GM10266 (cell line): ENCODE data around the gene OPCML.

Experiments used
- DNase-seq: peaks from one replicate; pipeline ENCODE4 v3.0.0; 2012; ENCODE audit errors: extremely low spot score
- CTCF ChIP-seq: IDR thresholded peaks from 2 replicates; pipeline ENCODE4 v1.5.1; 2012; ENCODE audit warnings: mild to moderate bottlenecking, low read depth; ENCODE audit not compliant: control insufficient read depth, insufficient read depth; ENCODE audit errors: missing control alignments

Gene OPCML

DNA sequence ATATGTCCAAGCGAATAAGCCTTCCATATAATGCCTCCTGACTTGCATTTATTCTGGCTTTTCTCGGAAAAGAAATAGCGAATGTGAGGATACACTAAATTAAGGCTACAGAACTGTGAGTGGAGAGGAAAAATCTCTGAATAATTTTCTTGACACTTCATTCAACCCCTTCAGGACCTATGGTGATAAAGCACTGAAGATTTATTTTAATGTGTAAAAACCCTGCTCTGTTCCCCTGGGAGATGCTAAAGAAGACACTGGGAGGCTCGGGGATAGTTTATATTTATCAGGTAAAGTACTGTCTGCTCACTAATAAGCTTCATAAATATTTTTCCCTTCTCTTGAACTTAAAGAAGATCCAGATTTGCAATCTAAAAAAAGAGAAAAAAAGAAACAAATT lies 895.8 kb downstream of the OPCML start:
- no peak for TF ChIP-seq CTCF
- no peak for DNase-seq

- no peak for DNase-seq
- TF ChIP-seq CTCF, result no peak
These were observed 899.6 kb downstream of the OPCML start for GRCh38 chr11:132632641-132633124.

DNA sequence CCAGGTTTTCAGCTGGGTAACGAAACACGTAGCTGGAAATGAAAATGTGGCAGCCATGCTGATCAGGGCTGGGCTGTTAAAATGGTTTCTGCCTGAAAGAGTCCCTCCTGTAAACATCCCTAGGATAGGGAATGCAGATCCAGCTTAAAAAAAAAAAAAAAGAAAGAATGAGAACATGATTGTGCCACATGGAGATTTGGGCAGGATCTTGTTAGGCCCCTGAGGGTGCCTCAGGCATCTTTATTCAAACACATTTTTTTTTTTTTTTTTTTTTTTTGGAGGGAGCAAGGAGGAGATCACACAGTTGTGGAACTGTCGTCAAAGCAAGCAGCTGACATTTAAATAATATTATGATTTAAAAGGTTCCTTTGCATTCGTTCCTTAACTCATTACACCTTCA lies 900.3 kb downstream of the OPCML start:
- no peak for DNase-seq
- TF ChIP-seq CTCF, result no peak

DNA sequence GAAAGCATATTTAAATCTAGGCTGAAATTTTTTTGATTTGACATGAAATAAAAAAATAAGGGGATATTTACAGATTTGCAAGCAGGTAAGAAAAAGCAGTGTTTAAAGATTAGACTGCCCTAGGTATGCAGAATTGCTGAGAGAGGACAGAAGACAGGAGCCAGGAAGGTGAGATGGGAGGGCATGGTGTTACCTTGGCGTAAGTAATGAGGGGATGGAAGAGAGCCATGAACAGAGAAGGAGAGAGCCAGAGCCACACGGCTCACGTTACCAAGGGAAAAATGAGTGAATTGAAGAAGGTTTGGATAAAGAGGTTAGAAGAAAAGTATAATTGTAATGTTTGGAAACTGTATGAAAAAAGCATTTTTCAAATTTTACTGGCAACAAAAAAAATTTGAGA lies 904.3 kb downstream of the OPCML start:
- DNase-seq, result no peak
- TF ChIP-seq CTCF, result no peak

DNA sequence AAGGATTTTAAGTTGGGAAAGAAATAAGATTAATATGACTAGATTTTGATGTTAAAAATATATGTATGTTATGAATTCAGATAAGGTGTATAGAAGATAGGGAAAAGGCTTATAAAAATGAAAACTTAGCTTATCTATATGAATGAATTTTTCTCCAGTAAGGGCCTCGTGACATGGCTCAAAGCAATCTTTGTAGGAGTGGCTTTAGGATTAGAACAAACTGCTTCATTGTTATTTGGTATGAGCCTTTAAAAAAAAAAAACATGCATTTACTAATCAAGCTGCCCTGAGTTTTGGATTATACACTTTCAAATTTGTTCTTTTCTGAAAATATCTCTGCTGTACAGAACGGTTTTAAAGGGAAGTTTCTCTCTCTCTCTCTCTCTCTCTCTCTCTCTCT lies 905.9 kb downstream of the OPCML start:
- TF ChIP-seq CTCF, result no peak
- DNase-seq, result no peak

DNA sequence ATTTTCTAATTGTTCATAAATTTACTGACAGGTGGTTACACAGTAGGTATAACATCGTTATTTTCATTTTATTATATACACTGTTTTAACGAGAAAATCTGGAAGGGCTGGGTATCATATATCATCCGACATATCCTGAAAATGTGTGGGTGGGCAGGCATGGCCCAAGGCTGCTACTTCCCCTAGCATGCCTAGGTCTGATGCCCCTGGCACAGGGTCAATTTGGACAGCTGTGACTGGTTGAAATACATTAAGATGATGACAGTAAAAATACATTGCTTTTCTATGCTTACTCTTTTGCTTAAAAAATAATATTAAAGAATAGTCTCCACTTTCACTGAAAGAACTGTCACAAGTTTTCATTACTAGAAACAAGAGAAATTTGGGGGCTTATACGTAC lies 908.8 kb downstream of the OPCML start:
- DNase-seq, result no peak
- no peak for TF ChIP-seq CTCF

DNA sequence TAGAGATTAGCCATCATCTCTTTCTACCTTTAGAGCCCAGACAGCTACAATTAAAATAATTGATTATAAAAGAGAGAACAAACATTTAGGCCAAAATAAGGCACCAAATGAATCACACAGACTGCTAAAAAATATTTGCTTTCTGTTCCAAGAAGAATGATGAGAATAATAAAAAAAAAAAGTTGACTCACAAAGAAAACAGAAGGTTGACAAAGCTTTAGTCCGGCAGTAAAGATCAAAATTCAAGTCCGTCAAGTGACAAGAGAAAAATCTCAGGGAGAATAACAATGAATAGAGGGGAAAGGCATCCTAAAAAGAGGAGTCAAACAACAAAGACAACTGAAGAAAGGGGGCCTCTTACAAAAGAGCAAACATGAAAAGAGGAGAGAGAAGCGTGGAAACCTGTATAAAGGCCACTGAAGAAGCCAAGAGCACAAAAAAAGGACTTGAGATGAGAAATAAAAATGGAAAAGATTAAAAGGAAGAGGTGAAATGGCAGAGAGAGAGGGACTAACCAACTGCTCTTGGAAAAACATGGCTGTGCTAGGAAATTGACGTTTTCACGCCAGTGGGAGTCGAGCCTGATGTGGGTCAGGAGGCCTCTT lies 910.2 kb downstream of the OPCML start:
- DNase-seq, result no peak
- TF ChIP-seq CTCF, result no peak
